Tibial nerve (tissue), 4 donors: ENCODE results near the gene TMIGD1.

Experiments used
- CTCF ChIP-seq, 5 experiments: fragments of 200-600 bp in 3 of 5; fragments of 450-650 bp in 2 of 5; sonication (generic) in 3 of 5; IDR thresholded peaks; one replicate each; pipeline ENCODE4 v1.5.1; 2016 to 2019; ENCODE audit warnings: antibody characterized with exemption in 5 of 5, mild to moderate bottlenecking in 3 of 5, moderate library complexity in 2 of 5
- EP300 ChIP-seq, 2 donors: sonication (generic); formaldehyde crosslinking; IDR thresholded peaks; one replicate each; pipeline ENCODE4 v1.6.1; 2017; ENCODE audit warnings: antibody characterized with exemption in 2 of 2, mild to moderate bottlenecking in 1 of 2

GRCh38 chr17:30300818-30301217, 33.0 kb downstream of the TMIGD1 start:
- no peak for TF ChIP-seq CTCF (IDR thresholded peaks at IDR 0.05)
- TF ChIP-seq EP300 (IDR thresholded peaks at IDR 0.05) = no peak
